Measurements from ENCODE around the gene MYH10.

MYH10 gene

GRCh38 chr17:8436844-8437171, 193.7 kb downstream of the MYH10 start:
- ATAC-seq (ENCODE audit: low read depth): no peak
- Histone ChIP-seq H3K4me3 (ENCODE audit: severe bottlenecking) (peak overlapping the region; percentile 93), H3K4me1 (ENCODE audit: insufficient read depth, poor library complexity, severe bottlenecking) (peaks cover 5% of the 10 kb centered on the region), H3K27ac (ENCODE audit: poor library complexity, severe bottlenecking) (peak overlapping the region; percentile 73), H3K9me3 (ENCODE audit: severe bottlenecking) (no peaks in the 10 kb centered on the region), H3K27me3 (ENCODE audit: insufficient read depth, poor library complexity, severe bottlenecking) (no peaks in the 10 kb centered on the region), H3K36me3 (ENCODE audit: low read depth) (peaks cover 38% of the 10 kb centered on the region)
- TF ChIP-seq CTCF (IDR thresholded peaks at IDR 0.05; ENCODE audit: poor library complexity, severe bottlenecking): no peak
- DNase-seq (ENCODE audit: low spot score): no peak

- peak overlapping the region; percentile 73 for H3K27ac ChIP-seq (ENCODE audit: poor library complexity, severe bottlenecking)
- peaks cover 5% of the 10 kb centered on the region for H3K4me1 ChIP-seq (ENCODE audit: insufficient read depth, poor library complexity, severe bottlenecking)
- DNase-seq (ENCODE audit: low spot score): no peak
- peak; percentile 66 for ATAC-seq (ENCODE audit: low read depth)
- no peaks in the 10 kb centered on the region for H3K9me3 ChIP-seq (ENCODE audit: severe bottlenecking)
- peak overlapping the region; percentile 93 for H3K4me3 ChIP-seq (ENCODE audit: severe bottlenecking)
- H3K27me3 ChIP-seq (ENCODE audit: insufficient read depth, poor library complexity, severe bottlenecking): no peaks in the 10 kb centered on the region
- H3K36me3 ChIP-seq (ENCODE audit: low read depth): peaks cover 34% of the 10 kb centered on the region
- no peak for TF ChIP-seq CTCF (IDR thresholded peaks at IDR 0.05; ENCODE audit: poor library complexity, severe bottlenecking)
These were observed 194.2 kb downstream of the MYH10 start for GRCh38 chr17:8436169-8436843.

- Histone ChIP-seq H3K9me3 (ENCODE audit: severe bottlenecking) (no peaks in the 10 kb centered on the region), H3K4me1 (ENCODE audit: insufficient read depth, poor library complexity, severe bottlenecking) (peaks cover 5% of the 10 kb centered on the region), H3K27me3 (ENCODE audit: insufficient read depth, poor library complexity, severe bottlenecking) (no peaks in the 10 kb centered on the region), H3K36me3 (ENCODE audit: low read depth) (peaks cover 28% of the 10 kb centered on the region), H3K27ac (ENCODE audit: poor library complexity, severe bottlenecking) (peak within 1 kb of the TSS; percentile 73), H3K4me3 (ENCODE audit: severe bottlenecking) (peak within 1 kb of the TSS; percentile 93)
- TF ChIP-seq CTCF (IDR thresholded peaks at IDR 0.05; ENCODE audit: poor library complexity, severe bottlenecking): no peak
- ATAC-seq (ENCODE audit: low read depth): peak; percentile 98
- DNase-seq (ENCODE audit: low spot score): peak; percentile 99
These were observed 195.0 kb downstream of the MYH10 start, which contains the start of gene NDEL1 for GRCh38 chr17:8435245-8436168. TSS of gene NDEL1 (plus strand) at chr17:8435884. CDS start at chr17:8444272, 8,388 bp downstream.

GRCh38 chr17:8430966-8431365, 199.6 kb downstream of the MYH10 start:
- no peak for DNase-seq (ENCODE audit: low spot score)
- no peak for TF ChIP-seq CTCF (IDR thresholded peaks at IDR 0.05; ENCODE audit: poor library complexity, severe bottlenecking)

More at GRCh38 chr17:8430966-8431365, 199.6 kb downstream of the MYH10 start:
- Histone ChIP-seq H3K36me3 (ENCODE audit: low read depth) (no peaks in the 10 kb centered on the region), H3K4me1 (ENCODE audit: insufficient read depth, poor library complexity, severe bottlenecking) (no peaks in the 10 kb centered on the region), H3K4me3 (ENCODE audit: severe bottlenecking) (no peak overlapping the region), H3K27ac (ENCODE audit: poor library complexity, severe bottlenecking) (no peak overlapping the region), H3K9me3 (ENCODE audit: severe bottlenecking) (no peaks in the 10 kb centered on the region), H3K27me3 (ENCODE audit: insufficient read depth, poor library complexity, severe bottlenecking) (no peaks in the 10 kb centered on the region)
- no peak for ATAC-seq (ENCODE audit: low read depth)

Data from RWPE2 (cell line).